Type B pancreatic cell (in vitro differentiated cells): ENCODE data around the gene ITGB2. TPM values are rescaled to one million over a fixed set of nuclear protein-coding genes. Genes with fewer than 3 reads are reported as not detected.

Source experiments
- DNase-seq: peaks from one replicate; pipeline ENCODE4 v3.0.0; 2021; ENCODE audit warnings: mixed read lengths; ENCODE audit not compliant: unreplicated experiment; ENCODE audit errors: extremely low spot score
- H3K27ac Mint-ChIP-seq: 2 replicates; pipeline ENCODE4 v1.8.0; 2021; ENCODE audit warnings: mild to moderate bottlenecking, mixed read lengths
- H3K27me3 Mint-ChIP-seq: 2 replicates; pipeline ENCODE4 v1.8.0; 2021; ENCODE audit warnings: mixed read lengths
- H3K36me3 Mint-ChIP-seq: 2 replicates; pipeline ENCODE4 v1.8.0; 2021; ENCODE audit warnings: mixed read lengths
- H3K4me1 Mint-ChIP-seq: one replicate; pipeline ENCODE4 v1.8.0; 2021; ENCODE audit warnings: mixed read lengths; ENCODE audit not compliant: unreplicated experiment
- H3K4me3 Mint-ChIP-seq: 2 replicates; pipeline ENCODE4 v1.8.0; 2021; ENCODE audit warnings: mild to moderate bottlenecking, mixed read lengths
- H3K9me3 Mint-ChIP-seq: 2 replicates; pipeline ENCODE4 v1.8.0; 2021; ENCODE audit warnings: mixed read lengths
- CTCF ChIP-seq: fragments of 200-600 bp; sonication (generic); conservative IDR thresholded peaks from 2 replicates; pipeline ENCODE4 v1.5.0; 2021; ENCODE audit warnings: antibody characterized with exemption, mild to moderate bottlenecking
- total RNA-seq: library from RNA; stranded (reverse); gene quantifications from 2 replicates; pipeline ENCODE4 v1.2.1, GENCODE V29; 2021; ENCODE audit warnings: low replicate concordance

Gene ITGB2
- total RNA-seq, 1 donor from 2014 or later, result 0.80 TPM

GRCh38 chr21:44900559-44901251, 20.0 kb downstream of the ITGB2 start:
- Mint-ChIP-seq H3K27me3 (peaks cover 7% of the 10 kb centered on the region), H3K4me3 (no peak overlapping the region), H3K4me1 (peaks cover 4% of the 10 kb centered on the region), H3K27ac (no peak overlapping the region), H3K9me3 (no peaks in the 10 kb centered on the region), H3K36me3 (no peaks in the 10 kb centered on the region)
- no peak for DNase-seq
- no peak for TF ChIP-seq CTCF

GRCh38 chr21:44899768-44900558, 20.7 kb downstream of the ITGB2 start:
- Mint-ChIP-seq H3K4me1 (peaks cover 4% of the 10 kb centered on the region), H3K27ac (no peak overlapping the region), H3K9me3 (no peaks in the 10 kb centered on the region), H3K36me3 (no peaks in the 10 kb centered on the region), H3K27me3 (peaks cover 7% of the 10 kb centered on the region), H3K4me3 (no peak overlapping the region)
- no peak for TF ChIP-seq CTCF
- DNase-seq, result no peak

- TF ChIP-seq CTCF, result no peak
- no peaks in the 10 kb centered on the region for H3K36me3 Mint-ChIP-seq
- peaks cover 4% of the 10 kb centered on the region for H3K4me1 Mint-ChIP-seq
- peaks cover 3% of the 10 kb centered on the region for H3K27me3 Mint-ChIP-seq
- H3K9me3 Mint-ChIP-seq, result no peaks in the 10 kb centered on the region
- H3K4me3 Mint-ChIP-seq, result no peak overlapping the region
- H3K27ac Mint-ChIP-seq, result no peak overlapping the region
- no peak for DNase-seq
Observed at GRCh38 chr21:44898851-44899767, 21.6 kb downstream of the ITGB2 start.

GRCh38 chr21:44898011-44898488, 22.6 kb downstream of the ITGB2 start:
- peaks cover 4% of the 10 kb centered on the region for H3K4me1 Mint-ChIP-seq
- H3K27me3 Mint-ChIP-seq, result peaks cover 12% of the 10 kb centered on the region
- DNase-seq, result no peak
- no peak overlapping the region for H3K27ac Mint-ChIP-seq
- H3K4me3 Mint-ChIP-seq, result no peak overlapping the region
- no peaks in the 10 kb centered on the region for H3K36me3 Mint-ChIP-seq
- TF ChIP-seq CTCF, result no peak
- no peaks in the 10 kb centered on the region for H3K9me3 Mint-ChIP-seq

GRCh38 chr21:44897326-44898010, 23.2 kb downstream of the ITGB2 start:
- no peak for TF ChIP-seq CTCF
- H3K36me3 Mint-ChIP-seq, result no peaks in the 10 kb centered on the region
- no peak for DNase-seq
- no peak overlapping the region for H3K27ac Mint-ChIP-seq
- peaks cover 4% of the 10 kb centered on the region for H3K4me1 Mint-ChIP-seq
- no peaks in the 10 kb centered on the region for H3K9me3 Mint-ChIP-seq
- H3K27me3 Mint-ChIP-seq, result peaks cover 12% of the 10 kb centered on the region
- H3K4me3 Mint-ChIP-seq, result no peak overlapping the region
